ENCODE measurements around the gene RPL3. TPM values are rescaled to one million over a fixed set of nuclear protein-coding genes. Genes with fewer than 3 reads are reported as not detected.

Gene RPL3
- total RNA-seq, 1 experiment from 2014 or later, result 1,668 TPM

DNA sequence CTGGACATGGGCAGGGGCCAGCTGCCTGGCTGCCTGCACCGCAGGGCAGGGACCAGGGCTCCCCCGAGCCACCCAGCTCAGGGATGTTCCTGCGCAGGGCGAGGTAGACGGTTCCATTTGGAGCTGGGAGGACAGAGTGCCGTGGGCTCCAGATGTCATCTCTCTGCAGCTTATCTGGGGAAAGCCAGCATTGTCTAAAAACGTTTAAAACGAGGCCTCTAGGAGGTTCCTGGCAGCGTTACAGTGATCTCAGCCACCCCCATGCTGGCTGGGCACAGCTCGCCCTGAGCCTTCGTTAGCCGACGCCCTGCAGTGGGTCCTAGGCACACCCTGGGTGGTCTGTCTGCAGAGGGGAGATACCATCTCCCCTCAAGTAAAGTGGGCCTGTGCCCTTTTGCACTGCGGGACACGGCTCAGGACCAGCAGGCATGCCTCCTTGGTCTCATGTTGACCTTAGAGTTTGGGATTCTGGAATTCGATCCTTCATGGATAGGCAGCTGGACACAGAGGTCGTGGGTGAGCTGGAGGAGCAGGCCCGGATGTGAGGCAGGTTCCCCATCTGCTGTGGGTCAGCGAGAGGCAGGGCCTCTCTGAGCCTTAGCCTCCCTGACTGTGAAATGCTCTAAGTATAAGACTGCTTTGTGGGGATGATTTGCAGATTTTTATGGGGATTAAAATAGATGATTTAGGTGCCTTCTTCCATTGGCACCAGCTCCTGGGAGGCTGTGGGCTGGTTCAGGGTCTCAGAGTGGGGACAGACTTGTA, 44.5 kb upstream of the RPL3 start:
- H3K4me1 Mint-ChIP-seq (ENCODE audit: low read depth, unreplicated experiment), result peaks cover 35% of the 10 kb centered on the region
- peak overlapping the region; percentile 24 for H3K27ac Mint-ChIP-seq (ENCODE audit: unreplicated experiment)
- H3K36me3 ChIP-seq (ENCODE audit: control insufficient read depth, insufficient read depth, low read length), result no peaks in the 10 kb centered on the region

DNA sequence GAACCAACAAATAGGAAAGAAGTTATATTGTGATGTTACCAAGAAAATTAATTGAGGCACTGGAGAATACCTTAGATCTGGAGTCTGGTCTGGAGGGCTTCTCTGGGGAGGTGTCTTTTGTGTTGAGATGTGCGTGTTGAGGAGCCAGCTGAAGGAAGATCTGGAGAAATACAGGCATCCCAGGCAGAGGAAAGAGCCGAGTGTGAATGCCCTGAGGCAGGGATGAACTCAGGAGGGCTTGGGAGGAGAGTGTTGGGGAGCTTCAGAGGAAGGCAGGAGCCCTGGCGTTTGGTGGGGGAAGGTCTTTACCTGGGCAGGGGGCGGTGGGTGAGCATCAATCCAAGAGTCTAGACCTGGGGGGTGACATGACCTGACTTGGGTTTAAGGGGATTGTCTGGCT, 43.5 kb upstream of the RPL3 start:
- H3K27me3 ChIP-seq (replicated peaks; ENCODE audit: control insufficient read depth, insufficient read depth, low read length), result no peaks in the 10 kb centered on the region
- H3K36me3 Mint-ChIP-seq (ENCODE audit: insufficient read depth, unreplicated experiment), result peaks cover 4% of the 10 kb centered on the region
- no peak overlapping the region for H3K4me3 Mint-ChIP-seq (ENCODE audit: unreplicated experiment)
- H3K4me1 Mint-ChIP-seq (ENCODE audit: low read depth, unreplicated experiment), result peaks cover 35% of the 10 kb centered on the region
- BruUV-seq (replicated peaks), result no TSS peak
- H3K27me3 Mint-ChIP-seq (ENCODE audit: insufficient read depth, unreplicated experiment), result no peaks in the 10 kb centered on the region
- CTCF ChIA-PET, result interaction anchor here (1.0 kb wide), 1 partner anchor 19 kb away, joined by 4 read pairs; no protein-coding TSS in a partner anchor
- TF ChIP-seq, protein P1, sequence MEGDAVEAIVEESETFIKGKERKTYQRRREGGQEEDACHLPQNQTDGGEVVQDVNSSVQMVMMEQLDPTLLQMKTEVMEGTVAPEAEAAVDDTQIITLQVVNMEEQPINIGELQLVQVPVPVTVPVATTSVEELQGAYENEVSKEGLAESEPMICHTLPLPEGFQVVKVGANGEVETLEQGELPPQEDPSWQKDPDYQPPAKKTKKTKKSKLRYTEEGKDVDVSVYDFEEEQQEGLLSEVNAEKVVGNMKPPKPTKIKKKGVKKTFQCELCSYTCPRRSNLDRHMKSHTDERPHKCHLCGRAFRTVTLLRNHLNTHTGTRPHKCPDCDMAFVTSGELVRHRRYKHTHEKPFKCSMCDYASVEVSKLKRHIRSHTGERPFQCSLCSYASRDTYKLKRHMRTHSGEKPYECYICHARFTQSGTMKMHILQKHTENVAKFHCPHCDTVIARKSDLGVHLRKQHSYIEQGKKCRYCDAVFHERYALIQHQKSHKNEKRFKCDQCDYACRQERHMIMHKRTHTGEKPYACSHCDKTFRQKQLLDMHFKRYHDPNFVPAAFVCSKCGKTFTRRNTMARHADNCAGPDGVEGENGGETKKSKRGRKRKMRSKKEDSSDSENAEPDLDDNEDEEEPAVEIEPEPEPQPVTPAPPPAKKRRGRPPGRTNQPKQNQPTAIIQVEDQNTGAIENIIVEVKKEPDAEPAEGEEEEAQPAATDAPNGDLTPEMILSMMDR (IDR thresholded peaks at IDR 0.05; ENCODE audit: insufficient read depth in 1 of 2, low read depth in 1 of 2, low read length in 1 of 2, severe bottlenecking in 1 of 2, unreplicated experiment in 1 of 2), result no peak
- no peaks in the 10 kb centered on the region for H3K36me3 ChIP-seq (ENCODE audit: control insufficient read depth, insufficient read depth, low read length)
- intact Hi-C loops (cut with micrococcal nuclease; ENCODE audit: unreplicated experiment), result no loop called here
- H3K27ac Mint-ChIP-seq (ENCODE audit: unreplicated experiment), result peak overlapping the region; percentile 23
- POLR2A ChIA-PET, result no interaction called here
- H3K9me3 Mint-ChIP-seq (ENCODE audit: unreplicated experiment), result no peaks in the 10 kb centered on the region
- peaks cover 19% of the 10 kb centered on the region for H3K4me1 ChIP-seq
- DNase-seq, result no peak
- H3K9me3 ChIP-seq, result no peaks in the 10 kb centered on the region
- H3K4me3 ChIP-seq (ENCODE audit: low read depth, low read length), result no peak overlapping the region

More for the DNA sequence above, 44.5 kb upstream of the RPL3 start:
- Mint-ChIP-seq H3K4me3 (ENCODE audit: unreplicated experiment) (no peak overlapping the region), H3K9me3 (ENCODE audit: unreplicated experiment) (no peaks in the 10 kb centered on the region), H3K27me3 (ENCODE audit: insufficient read depth, unreplicated experiment) (no peaks in the 10 kb centered on the region), H3K36me3 (ENCODE audit: insufficient read depth, unreplicated experiment) (peaks cover 6% of the 10 kb centered on the region)
- Histone ChIP-seq H3K27me3 (replicated peaks; ENCODE audit: control insufficient read depth, insufficient read depth, low read length) (no peaks in the 10 kb centered on the region), H3K4me3 (ENCODE audit: low read depth, low read length) (no peak overlapping the region), H3K9me3 (no peaks in the 10 kb centered on the region), H3K4me1 (peaks cover 19% of the 10 kb centered on the region)
- TF ChIP-seq, protein P1 (IDR thresholded peaks at IDR 0.05; ENCODE audit: insufficient read depth in 1 of 2, low read depth in 1 of 2, low read length in 1 of 2, severe bottlenecking in 1 of 2, unreplicated experiment in 1 of 2), result no peak
- CTCF ChIA-PET, result interaction anchor here (1.0 kb wide), 1 partner anchor 20 kb away, joined by 4 read pairs; no protein-coding TSS in a partner anchor
- POLR2A ChIA-PET, result interaction anchor here (0.5 kb wide), 1 partner anchor 116 kb away, joined by 3 read pairs; no protein-coding TSS in a partner anchor
- no TSS peak for BruUV-seq (replicated peaks)
- intact Hi-C loops (cut with micrococcal nuclease; ENCODE audit: unreplicated experiment), result no loop called here
- no peak for DNase-seq

DNA sequence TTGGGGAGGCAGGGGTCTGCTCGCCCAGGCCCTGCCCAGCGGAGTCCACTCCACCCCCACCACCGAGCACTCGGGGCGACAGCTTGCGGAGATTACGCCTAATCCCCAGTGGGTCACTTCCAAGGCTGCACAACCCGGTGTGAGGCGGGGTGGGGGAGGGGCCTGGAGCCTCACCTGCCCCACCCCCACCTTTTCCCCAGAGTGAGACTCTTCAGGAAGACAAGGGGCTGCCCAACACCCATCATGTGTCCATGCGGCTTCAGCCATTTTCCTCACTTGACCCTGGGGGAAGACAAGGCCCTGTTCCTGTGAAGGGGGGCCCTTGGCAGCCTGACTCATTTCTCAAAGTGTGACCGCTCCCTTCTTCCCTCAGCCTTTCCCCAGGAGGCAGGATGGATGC, 42.8 kb upstream of the RPL3 start:
- Mint-ChIP-seq H3K9me3 (ENCODE audit: unreplicated experiment) (no peaks in the 10 kb centered on the region), H3K4me3 (ENCODE audit: unreplicated experiment) (no peak overlapping the region), H3K36me3 (ENCODE audit: insufficient read depth, unreplicated experiment) (no peaks in the 10 kb centered on the region), H3K4me1 (ENCODE audit: low read depth, unreplicated experiment) (peaks cover 35% of the 10 kb centered on the region), H3K27ac (ENCODE audit: unreplicated experiment) (no peak overlapping the region), H3K27me3 (ENCODE audit: insufficient read depth, unreplicated experiment) (no peaks in the 10 kb centered on the region)
- TF ChIP-seq, protein P1 (IDR thresholded peaks at IDR 0.05; ENCODE audit: insufficient read depth in 1 of 2, low read depth in 1 of 2, low read length in 1 of 2, severe bottlenecking in 1 of 2, unreplicated experiment in 1 of 2), result no peak
- BruUV-seq (replicated peaks), result no TSS peak
- intact Hi-C loops (cut with micrococcal nuclease; ENCODE audit: unreplicated experiment), result no loop called here
- no peaks in the 10 kb centered on the region for H3K9me3 ChIP-seq
- DNase-seq, result no peak
- H3K36me3 ChIP-seq (ENCODE audit: control insufficient read depth, insufficient read depth, low read length), result no peaks in the 10 kb centered on the region
- CTCF ChIA-PET, result no interaction called here
- POLR2A ChIA-PET, result no interaction called here
- H3K4me1 ChIP-seq, result peaks cover 19% of the 10 kb centered on the region
- no peaks in the 10 kb centered on the region for H3K27me3 ChIP-seq (replicated peaks; ENCODE audit: control insufficient read depth, insufficient read depth, low read length)
- H3K4me3 ChIP-seq (ENCODE audit: low read depth, low read length), result no peak overlapping the region
